ENCODE results near the gene FER.
"Not testable (repeated sequence)": the region's sequence is repeated elsewhere in the genome, so short reads cannot be mapped to it uniquely, and the experiment has no call there.

The FER gene

GRCh38 chr5:108801776-108802175 lies 54.1 kb downstream of the FER start:
- Histone ChIP-seq H3K9me3 (ENCODE audit: low read length) (peaks cover 5% of the 10 kb centered on the region), H3K36me3 (ENCODE audit: insufficient read depth, low read length) (no peaks in the 10 kb centered on the region), H3K27ac (ENCODE audit: low read depth, low read length) (no peak overlapping the region), H3K27me3 (ENCODE audit: control insufficient read depth in 1 of 2, insufficient read depth in 2 of 2, low read length in 2 of 2) (no peaks in the 10 kb centered on the region), H3K4me3 (ENCODE audit: low read depth in 1 of 2, low read length in 2 of 2) (no peak overlapping the region), H3K4me1 (ENCODE audit: insufficient read depth, low read length) (no peaks in the 10 kb centered on the region), H3K9ac (ENCODE audit: low read length) (no peak overlapping the region)

- Histone ChIP-seq H3K27ac (ENCODE audit: low read depth, low read length) (no peak overlapping the region), H3K4me1 (ENCODE audit: insufficient read depth, low read length) (peaks cover 23% of the 10 kb centered on the region), H3K36me3 (ENCODE audit: insufficient read depth, low read length) (no peaks in the 10 kb centered on the region), H3K9ac (ENCODE audit: low read length) (no peak overlapping the region), H3K4me3 (ENCODE audit: low read depth in 1 of 2, low read length in 2 of 2) (no peak overlapping the region), H3K9me3 (ENCODE audit: low read length) (no peaks in the 10 kb centered on the region), H3K27me3 (ENCODE audit: control insufficient read depth in 1 of 2, insufficient read depth in 2 of 2, low read length in 2 of 2) (no peaks in the 10 kb centered on the region)
Observed at GRCh38 chr5:108810717-108811116, 63.0 kb downstream of the FER start.

GRCh38 chr5:108813673-108814072 lies 66.0 kb downstream of the FER start:
- H3K4me3 ChIP-seq (ENCODE audit: low read depth in 1 of 2, low read length in 2 of 2): no peak overlapping the region
- no peaks in the 10 kb centered on the region for H3K27me3 ChIP-seq (ENCODE audit: control insufficient read depth in 1 of 2, insufficient read depth in 2 of 2, low read length in 2 of 2)
- no peak overlapping the region for H3K9ac ChIP-seq (ENCODE audit: low read length)
- no peak overlapping the region for H3K27ac ChIP-seq (ENCODE audit: low read depth, low read length)
- H3K9me3 ChIP-seq (ENCODE audit: low read length): no peaks in the 10 kb centered on the region
- no peaks in the 10 kb centered on the region for H3K36me3 ChIP-seq (ENCODE audit: insufficient read depth, low read length)
- peaks cover 36% of the 10 kb centered on the region for H3K4me1 ChIP-seq (ENCODE audit: insufficient read depth, low read length)

GRCh38 chr5:108814551-108814950 lies 66.9 kb downstream of the FER start:
- no peak overlapping the region for H3K4me3 ChIP-seq (ENCODE audit: low read depth in 1 of 2, low read length in 2 of 2)
- peaks cover 38% of the 10 kb centered on the region for H3K4me1 ChIP-seq (ENCODE audit: insufficient read depth, low read length)

GRCh38 chr5:108818613-108819272 lies 71.0 kb downstream of the FER start:
- H3K4me1 ChIP-seq (ENCODE audit: insufficient read depth, low read length): peaks cover 37% of the 10 kb centered on the region
- H3K4me3 ChIP-seq (ENCODE audit: low read depth in 1 of 2, low read length in 2 of 2): no peak overlapping the region

More at GRCh38 chr5:108814551-108814950, 66.9 kb downstream of the FER start:
- Histone ChIP-seq H3K36me3 (ENCODE audit: insufficient read depth, low read length) (no peaks in the 10 kb centered on the region), H3K27me3 (ENCODE audit: control insufficient read depth in 1 of 2, insufficient read depth in 2 of 2, low read length in 2 of 2) (no peaks in the 10 kb centered on the region), H3K27ac (ENCODE audit: low read depth, low read length) (no peak overlapping the region), H3K9me3 (ENCODE audit: low read length) (no peaks in the 10 kb centered on the region), H3K9ac (ENCODE audit: low read length) (no peak overlapping the region)

GRCh38 chr5:108820983-108821382 lies 73.3 kb downstream of the FER start:
- Histone ChIP-seq H3K9me3 (ENCODE audit: low read length) (no peaks in the 10 kb centered on the region), H3K4me3 (ENCODE audit: low read depth in 1 of 2, low read length in 2 of 2) (no peak overlapping the region), H3K36me3 (ENCODE audit: insufficient read depth, low read length) (no peaks in the 10 kb centered on the region), H3K27ac (ENCODE audit: low read depth, low read length) (no peak overlapping the region), H3K9ac (ENCODE audit: low read length) (no peak overlapping the region), H3K27me3 (ENCODE audit: control insufficient read depth in 1 of 2, insufficient read depth in 2 of 2, low read length in 2 of 2) (no peaks in the 10 kb centered on the region), H3K4me1 (ENCODE audit: insufficient read depth, low read length) (peaks cover 20% of the 10 kb centered on the region)

More at GRCh38 chr5:108818613-108819272, 71.0 kb downstream of the FER start:
- Histone ChIP-seq H3K9me3 (ENCODE audit: low read length) (no peaks in the 10 kb centered on the region), H3K36me3 (ENCODE audit: insufficient read depth, low read length) (no peaks in the 10 kb centered on the region), H3K9ac (ENCODE audit: low read length) (no peak overlapping the region), H3K27me3 (ENCODE audit: control insufficient read depth in 1 of 2, insufficient read depth in 2 of 2, low read length in 2 of 2) (no peaks in the 10 kb centered on the region), H3K27ac (ENCODE audit: low read depth, low read length) (no peak overlapping the region)

- Histone ChIP-seq H3K9ac (ENCODE audit: low read length) (no peak overlapping the region), H3K4me1 (ENCODE audit: insufficient read depth, low read length) (peaks cover 15% of the 10 kb centered on the region), H3K36me3 (ENCODE audit: insufficient read depth, low read length) (no peaks in the 10 kb centered on the region), H3K4me3 (ENCODE audit: low read depth in 1 of 2, low read length in 2 of 2) (no peak overlapping the region), H3K27me3 (ENCODE audit: control insufficient read depth in 1 of 2, insufficient read depth in 2 of 2, low read length in 2 of 2) (no peaks in the 10 kb centered on the region), H3K9me3 (ENCODE audit: low read length) (no peaks in the 10 kb centered on the region), H3K27ac (ENCODE audit: low read depth, low read length) (no peak overlapping the region)
Observed at GRCh38 chr5:108822211-108822947, 74.7 kb downstream of the FER start.

- peaks cover 6% of the 10 kb centered on the region for H3K4me1 ChIP-seq (ENCODE audit: insufficient read depth, low read length)
- H3K9ac ChIP-seq (ENCODE audit: low read length): no peak overlapping the region
- H3K9me3 ChIP-seq (ENCODE audit: low read length): no peaks in the 10 kb centered on the region
- H3K36me3 ChIP-seq (ENCODE audit: insufficient read depth, low read length): no peaks in the 10 kb centered on the region
- H3K27me3 ChIP-seq (ENCODE audit: control insufficient read depth in 1 of 2, insufficient read depth in 2 of 2, low read length in 2 of 2): no peaks in the 10 kb centered on the region
- H3K27ac ChIP-seq (ENCODE audit: low read depth, low read length): no peak overlapping the region
- no peak overlapping the region for H3K4me3 ChIP-seq (ENCODE audit: low read depth in 1 of 2, low read length in 2 of 2)
Observed at GRCh38 chr5:108827131-108827530, 79.4 kb downstream of the FER start.

GRCh38 chr5:108830705-108831276 lies 83.1 kb downstream of the FER start:
- H3K9me3 ChIP-seq (ENCODE audit: low read length): no peaks in the 10 kb centered on the region
- no peak overlapping the region for H3K27ac ChIP-seq (ENCODE audit: low read depth, low read length)
- no peaks in the 10 kb centered on the region for H3K36me3 ChIP-seq (ENCODE audit: insufficient read depth, low read length)
- peaks cover 6% of the 10 kb centered on the region for H3K4me1 ChIP-seq (ENCODE audit: insufficient read depth, low read length)
- H3K27me3 ChIP-seq (ENCODE audit: control insufficient read depth in 1 of 2, insufficient read depth in 2 of 2, low read length in 2 of 2): no peaks in the 10 kb centered on the region
- H3K9ac ChIP-seq (ENCODE audit: low read length): no peak overlapping the region
- H3K4me3 ChIP-seq (ENCODE audit: low read depth in 1 of 2, low read length in 2 of 2): no peak overlapping the region

GRCh38 chr5:108836492-108836891 lies 88.8 kb downstream of the FER start:
- H3K27me3 ChIP-seq (ENCODE audit: control insufficient read depth in 1 of 2, insufficient read depth in 2 of 2, low read length in 2 of 2): no peaks in the 10 kb centered on the region
- H3K4me3 ChIP-seq (ENCODE audit: low read depth in 1 of 2, low read length in 2 of 2): no peak overlapping the region
- no peak overlapping the region for H3K27ac ChIP-seq (ENCODE audit: low read depth, low read length)
- no peak overlapping the region for H3K9ac ChIP-seq (ENCODE audit: low read length)
- no peaks in the 10 kb centered on the region for H3K9me3 ChIP-seq (ENCODE audit: low read length)
- H3K4me1 ChIP-seq (ENCODE audit: insufficient read depth, low read length): no peaks in the 10 kb centered on the region
- no peaks in the 10 kb centered on the region for H3K36me3 ChIP-seq (ENCODE audit: insufficient read depth, low read length)

GRCh38 chr5:108842260-108842941 lies 94.7 kb downstream of the FER start:
- H3K36me3 ChIP-seq (ENCODE audit: insufficient read depth, low read length); H3K9me3 ChIP-seq (ENCODE audit: low read length); H3K4me1 ChIP-seq (ENCODE audit: insufficient read depth, low read length); H3K4me3 ChIP-seq (ENCODE audit: low read depth in 1 of 2, low read length in 2 of 2); H3K27me3 ChIP-seq (ENCODE audit: control insufficient read depth in 1 of 2, insufficient read depth in 2 of 2, low read length in 2 of 2); H3K9ac ChIP-seq (ENCODE audit: low read length); H3K27ac ChIP-seq (ENCODE audit: low read depth, low read length): not testable (repeated sequence)

Measured in muscle layer of colon (tissue), 2 donors.